SK-N-SH (cell line): ENCODE data around the gene ELANE. TPM values are rescaled to one million over a fixed set of nuclear protein-coding genes. Genes with fewer than 3 reads are reported as not detected.
A peak's percentile ranks its signal among the peaks of the same experiment; 100 is the strongest.

ENCODE experiments used
- CTCF ChIA-PET: fragments of 300-600, 350-600 bp; formaldehyde crosslinking; extraction: SDS; loops from one replicate; lab custom pipeline; 2021; lab: Yijun Ruan, JAX
- POLR2A ChIA-PET: fragments of 350-600 bp; sonication (Branson Sonifier 250); formaldehyde crosslinking; extraction: SDS; loops from one replicate; lab custom pipeline; 2020; ENCODE audit warnings: antibody characterized with exemption, inconsistent platforms; lab: Yijun Ruan, JAX
- DNase-seq: peaks from one replicate; pipeline ENCODE4 v3.0.0; 2012
- H2AFZ ChIP-seq: fragments of 200-600 bp; sonication (generic); 2 replicates; pipeline ENCODE4 v1.8.1; 2016; ENCODE audit warnings: antibody characterized with exemption, mild to moderate bottlenecking, low read depth
- H3F3A ChIP-seq: fragments of 200-600 bp; sonication (generic); replicated peaks from 2 replicates; pipeline ENCODE3; 2016; ENCODE audit warnings: antibody characterized with exemption, mild to moderate bottlenecking; ENCODE audit not compliant: insufficient read depth
- H3K27ac ChIP-seq, 2 experiments: fragments of 200-500 bp in 1 of 2; fragments of 200-600 bp in 1 of 2; sonication (Bioruptor generic) in 1 of 2; sonication (generic), shearing (Covaris generic) in 1 of 2; 2 replicates each; pipeline versions ENCODE4 v1.5.1 to v1.6.1; 2014 to 2016; ENCODE audit warnings: low read depth in 2 of 2, inconsistent platforms in 1 of 2, low read length in 1 of 2, mild to moderate bottlenecking in 1 of 2, mixed read lengths in 1 of 2
- H3K27me3 ChIP-seq: fragments of 200-600 bp; sonication (generic), shearing (Covaris generic); 2 replicates; pipeline ENCODE4 v1.6.1; 2016; ENCODE audit warnings: mixed run types; ENCODE audit not compliant: insufficient read depth
- H3K36me3 ChIP-seq, 2 experiments: fragments of 200-500 bp in 1 of 2; fragments of 200-600 bp in 1 of 2; sonication (Bioruptor generic) in 1 of 2; sonication (generic) in 1 of 2; replicated peaks in 1 of 2; 2 replicates each; pipeline versions ENCODE3 to v1.5.1; 2014 to 2016; ENCODE audit warnings: low read length in 1 of 2, mild to moderate bottlenecking in 1 of 2; ENCODE audit not compliant: insufficient read depth in 2 of 2, control insufficient read depth in 1 of 2
- H3K4me1 ChIP-seq, 2 experiments: fragments of 200-500 bp in 1 of 2; fragments of 200-600 bp in 1 of 2; sonication (Bioruptor generic) in 1 of 2; sonication (generic), shearing (Covaris generic) in 1 of 2; 2 replicates each; pipeline versions ENCODE4 v1.5.1 to v1.6.1; 2014 to 2016; ENCODE audit warnings: low read depth in 1 of 2, low read length in 1 of 2, mixed run types in 1 of 2; ENCODE audit not compliant: insufficient read depth in 2 of 2, control insufficient read depth in 1 of 2
- H3K4me2 ChIP-seq: fragments of 200-600 bp; sonication (generic), shearing (Covaris generic); 2 replicates; pipeline ENCODE4 v1.6.1; 2017; ENCODE audit warnings: mixed run types
- H3K4me3 ChIP-seq, 2 experiments: fragments of 200-500 bp in 1 of 2; fragments of 200-600 bp in 1 of 2; sonication (Bioruptor generic) in 1 of 2; sonication (generic), shearing (Covaris generic) in 1 of 2; 2 replicates each; pipeline versions ENCODE4 v1.5.1 to v1.8.1; 2014 to 2016; ENCODE audit warnings: low read depth in 2 of 2, inconsistent platforms in 1 of 2, low read length in 1 of 2, mild to moderate bottlenecking in 1 of 2, mixed read lengths in 1 of 2, moderate library complexity in 1 of 2
- H3K79me2 ChIP-seq: fragments of 200-600 bp; sonication (generic); 2 replicates; pipeline ENCODE4 v1.8.1; 2017; ENCODE audit warnings: mild to moderate bottlenecking; ENCODE audit not compliant: insufficient read depth
- H3K9ac ChIP-seq: fragments of 200-600 bp; sonication (generic); 2 replicates; pipeline ENCODE4 v1.6.1; 2017; ENCODE audit warnings: mixed run types
- H3K9me2 ChIP-seq: fragments of 200-600 bp; sonication (generic); 2 replicates; pipeline ENCODE4 v1.6.1; 2017; ENCODE audit warnings: mixed run types
- H3K9me3 ChIP-seq: fragments of 200-600 bp; sonication (generic); 2 replicates; pipeline ENCODE4 v1.6.1; 2017; ENCODE audit warnings: mixed run types, mild to moderate bottlenecking, moderate library complexity
- H4K20me1 ChIP-seq: fragments of 200-600 bp; sonication (generic); 2 replicates; pipeline ENCODE4 v1.6.1; 2017; ENCODE audit warnings: mild to moderate bottlenecking, mixed run types; ENCODE audit not compliant: insufficient read depth
- EP300 ChIP-seq, 2 experiments: IDR thresholded peaks; 2 replicates each; pipeline versions ENCODE4 v1.4.0 to v1.6.1; 2012; ENCODE audit warnings: borderline replicate concordance in 1 of 2, low read depth in 1 of 2, low read length in 1 of 2
- EZH2phosphoT487 ChIP-seq: fragments of 200-600 bp; sonication (generic); IDR thresholded peaks from 2 replicates; pipeline ENCODE4 v1.6.1; 2017; ENCODE audit warnings: low read depth, mixed run types, mild to moderate bottlenecking, antibody characterized with exemption, moderate library complexity, borderline replicate concordance
- FOXJ3 ChIP-seq: sonication (generic); formaldehyde crosslinking; IDR thresholded peaks from 2 replicates; pipeline ENCODE4 v1.5.1; 2020; ENCODE audit warnings: mild to moderate bottlenecking, missing genetic modification reagents
- FOXM1 ChIP-seq: IDR thresholded peaks from 2 replicates; pipeline ENCODE4 v1.4.0; 2012; ENCODE audit warnings: low read depth, mild to moderate bottlenecking
- NFIC ChIP-seq: IDR thresholded peaks from 2 replicates; pipeline ENCODE4 v1.4.0; 2012; ENCODE audit warnings: borderline replicate concordance
- PBX3 ChIP-seq: IDR thresholded peaks from 2 replicates; pipeline ENCODE4; 2012
- POLR2AphosphoS5 ChIP-seq: IDR thresholded peaks from 2 replicates; pipeline ENCODE4 v1.6.1; 2012; ENCODE audit warnings: low read depth, low read length
- RFX5 ChIP-seq: IDR thresholded peaks from 2 replicates; pipeline ENCODE4 v1.6.1; 2012; ENCODE audit warnings: mild to moderate bottlenecking, improper control_type of control experiment, low read length
- SIN3A ChIP-seq: IDR thresholded peaks from 2 replicates; pipeline ENCODE4 v1.6.1; 2012; ENCODE audit warnings: low read depth, mild to moderate bottlenecking, low read length, moderate library complexity, borderline replicate concordance
- TAF1 ChIP-seq: IDR thresholded peaks from 2 replicates; pipeline ENCODE4 v1.6.1; 2012; ENCODE audit warnings: low read depth, mild to moderate bottlenecking, low read length, moderate library complexity, borderline replicate concordance
- TCF12 ChIP-seq: IDR thresholded peaks from 2 replicates; pipeline ENCODE4 v1.4.0; 2012
- TEAD4 ChIP-seq: IDR thresholded peaks from 2 replicates; pipeline ENCODE4 v1.4.0; 2012; ENCODE audit warnings: mild to moderate bottlenecking, borderline replicate concordance; ENCODE audit not compliant: insufficient read depth
- WGBS: methylation state at CpG from one replicate; pipeline ENCODE4 v1.1.6; 2017; ENCODE audit warnings: low lambda C conversion rate; 5-methylcytosine and 5-hydroxymethylcytosine counted together
- polyA plus RNA-seq, 3 experiments: library from polyadenylated mRNA; depleted of rRNA; stranded (reverse); fragments of >200 nt; gene quantifications; 2 replicates each; pipeline ENCODE4 v1.2.3, GENCODE V29; 2012

ELANE gene
- polyA plus RNA-seq, 1 of the 3 experiments (the other 2 are of a cell fraction): not detected

GRCh38 chr19:814152-815078, 37.7 kb upstream of the ELANE start:
- no peaks in the 10 kb centered on the region for H3K9me3 ChIP-seq
- TF ChIP-seq SIN3A (peak; percentile 16; the same call in 1 of the 2 replicates), NFIC (no peak), EZH2phosphoT487 (no peak), POLR2AphosphoS5 (peak; percentile 19; the same call in 1 of the 2 replicates), PBX3 (peak; percentile 2; the same call in 1 of the 2 replicates), TCF12 (no peak), FOXJ3 (CRISPR knock-in tag) (no peak), TAF1 (no peak), EP300 (IDR thresholded peaks at IDR 0.05; ENCODE audit: borderline replicate concordance in 1 of 2, low read depth in 1 of 2, low read length in 1 of 2) (no peak)
- 94% methylated on average over 28 of the region's 49 CpGs for WGBS
- H3K4me1 ChIP-seq: no peaks in the 10 kb centered on the region
- H4K20me1 ChIP-seq: peaks cover 27% of the 10 kb centered on the region
- no peak overlapping the region for H3K9ac ChIP-seq
- peaks cover 19 to 28% of the 10 kb centered on the region in 2 experiments for H3K36me3 ChIP-seq
- CTCF ChIA-PET: no interaction called here
- POLR2A ChIA-PET: interaction anchor here (0.7 to 1.5 kb wide), 2 partner anchors 9 to 12 kb away, joined by 5 to 6 read pairs; no protein-coding TSS in a partner anchor
- DNase-seq: peak; percentile 55
- peaks cover 5% of the 10 kb centered on the region; the same call in 1 of the 2 replicates for H3K79me2 ChIP-seq
- H2AFZ ChIP-seq: no peak overlapping the region
- peaks cover 23% of the 10 kb centered on the region for H3F3A ChIP-seq
- no peak overlapping the region for H3K4me3 ChIP-seq
- no peaks in the 10 kb centered on the region for H3K9me2 ChIP-seq
- no peak overlapping the region for H3K27ac ChIP-seq
- H3K27me3 ChIP-seq: no peaks in the 10 kb centered on the region
- H3K4me2 ChIP-seq: no peak overlapping the region

GRCh38 chr19:815079-815774, 36.9 kb upstream of the ELANE start:
- DNase-seq: no peak
- Histone ChIP-seq H3K9me2 (no peaks in the 10 kb centered on the region), H2AFZ (no peak overlapping the region), H3K9me3 (no peaks in the 10 kb centered on the region), H3K9ac (no peak overlapping the region), H3K4me2 (no peak overlapping the region), H3K4me3 (no peak overlapping the region), H4K20me1 (peaks cover 19% of the 10 kb centered on the region), H3K4me1 (no peaks in the 10 kb centered on the region), H3K36me3 (peaks cover 11 to 20% of the 10 kb centered on the region in 2 experiments), H3K79me2 (no peaks in the 10 kb centered on the region), H3K27ac (no peak overlapping the region), H3F3A (peaks cover 16% of the 10 kb centered on the region), H3K27me3 (no peaks in the 10 kb centered on the region)
- WGBS: 97% methylated on average over 5 of the region's 47 CpGs
- ChIA-PET CTCF (interaction anchor here (1.0 kb wide), 1 partner anchor 45 kb away, joined by 3 read pairs; no protein-coding TSS in a partner anchor), POLR2A (interaction anchor here (0.7 to 1.5 kb wide), 3 partner anchors 10 to 14 kb away, joined by 4 to 6 read pairs (median 5); no protein-coding TSS in a partner anchor)
- TF ChIP-seq FOXM1 (no peak), TEAD4 (no peak), RFX5 (no peak)
